Measurements from ENCODE around the gene MGST2.

Gene MGST2

GRCh38 chr4:139660568-139661043 is 5.0 kb upstream of the MGST2 start:
- DNase-seq (ENCODE audit: low spot score): no peak
- POLR2A ChIA-PET (ENCODE audit: low non-redundant PET): no interaction called here
- H3K27ac ChIP-seq: no peak overlapping the region
- CTCF ChIA-PET: no interaction called here
- no peak for TF ChIP-seq CTCF (conservative IDR thresholded peaks at IDR 0.05; ENCODE audit: low read depth)

DNA sequence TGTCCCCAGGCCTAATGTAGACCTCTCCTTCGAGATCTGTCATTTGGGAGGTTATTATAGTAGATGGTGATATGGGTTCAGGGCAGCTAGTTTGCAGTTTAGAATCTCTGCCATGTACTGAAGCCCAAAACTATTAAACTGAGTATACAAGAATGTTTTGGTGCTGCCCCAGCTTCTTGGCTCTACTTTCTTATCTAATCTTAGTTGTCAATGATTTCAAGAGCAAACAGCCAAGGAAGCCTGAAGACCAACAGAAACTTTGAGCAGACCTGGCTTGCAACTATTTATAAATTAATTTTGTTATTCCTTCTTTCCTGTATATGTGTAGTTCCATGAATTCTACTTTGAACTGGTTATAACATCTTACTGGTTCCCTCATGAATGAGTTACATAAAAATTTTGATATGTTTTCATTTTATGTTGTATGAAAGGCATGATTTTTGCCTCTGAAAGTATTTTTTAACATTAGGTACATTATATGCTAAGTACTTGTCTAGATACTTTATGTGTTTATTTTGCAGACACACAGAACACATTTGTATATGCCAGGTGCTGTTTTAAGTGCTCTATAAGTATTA is 2.0 kb upstream of the MGST2 start:
- TF ChIP-seq CTCF (conservative IDR thresholded peaks at IDR 0.05; ENCODE audit: low read depth): no peak
- DNase-seq (ENCODE audit: low spot score): no peak
- ChIA-PET CTCF (no interaction called here), POLR2A (ENCODE audit: low non-redundant PET) (no interaction called here)
- H3K27ac ChIP-seq: no peak overlapping the region

- POLR2A ChIA-PET (ENCODE audit: low non-redundant PET): no interaction called here
- CTCF ChIA-PET: no interaction called here
- peak overlapping the region; percentile 96 for H3K27ac ChIP-seq
- no peak for TF ChIP-seq CTCF (conservative IDR thresholded peaks at IDR 0.05; ENCODE audit: low read depth)
- DNase-seq (ENCODE audit: low spot score): no peak
Observed at GRCh38 chr4:139664442-139664841, 1.2 kb upstream of the MGST2 start.

GRCh38 chr4:139665079-139665689 is 435 bp upstream of the MGST2 start:
- peak overlapping the region; percentile 96 for H3K27ac ChIP-seq
- CTCF ChIA-PET: no interaction called here
- POLR2A ChIA-PET (ENCODE audit: low non-redundant PET): no interaction called here
- no peak for TF ChIP-seq CTCF (conservative IDR thresholded peaks at IDR 0.05; ENCODE audit: low read depth)
- DNase-seq (ENCODE audit: low spot score): no peak

DNA sequence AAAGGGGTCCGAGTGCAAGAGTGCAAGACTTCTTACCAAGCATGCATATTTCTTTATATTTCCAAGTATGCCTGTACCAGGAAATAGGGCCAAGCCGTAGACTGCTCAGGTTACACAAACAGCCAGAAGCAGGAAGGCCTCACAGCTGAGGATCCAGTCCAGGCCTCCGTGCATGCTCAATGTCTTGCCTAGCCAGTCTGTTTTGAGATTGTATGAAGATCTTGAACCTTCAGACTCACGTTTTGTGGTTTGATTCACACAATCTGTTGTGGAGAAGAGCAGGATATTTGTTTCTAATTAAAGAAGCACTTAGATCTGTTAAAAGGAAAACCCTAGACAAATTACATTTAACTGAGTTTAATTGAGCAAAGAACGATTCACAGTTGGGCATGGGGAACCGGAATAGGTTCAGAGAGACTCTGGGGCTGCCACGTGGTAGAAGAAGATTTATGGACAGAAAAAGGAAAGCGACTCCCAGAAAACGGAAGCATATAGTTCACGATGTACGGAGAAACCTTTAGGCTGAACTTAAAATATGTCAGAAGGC is 1.2 kb downstream of the MGST2 start:
- peak overlapping the region; percentile 96 for H3K27ac ChIP-seq
- ChIA-PET POLR2A (ENCODE audit: low non-redundant PET) (no interaction called here), CTCF (interaction anchor here (0.6 kb wide), 1 partner anchor 728 kb away, joined by 4 read pairs; no protein-coding TSS in a partner anchor)
- no peak for TF ChIP-seq CTCF (conservative IDR thresholded peaks at IDR 0.05; ENCODE audit: low read depth)
- peak; percentile 50 for DNase-seq (ENCODE audit: low spot score)

DNA sequence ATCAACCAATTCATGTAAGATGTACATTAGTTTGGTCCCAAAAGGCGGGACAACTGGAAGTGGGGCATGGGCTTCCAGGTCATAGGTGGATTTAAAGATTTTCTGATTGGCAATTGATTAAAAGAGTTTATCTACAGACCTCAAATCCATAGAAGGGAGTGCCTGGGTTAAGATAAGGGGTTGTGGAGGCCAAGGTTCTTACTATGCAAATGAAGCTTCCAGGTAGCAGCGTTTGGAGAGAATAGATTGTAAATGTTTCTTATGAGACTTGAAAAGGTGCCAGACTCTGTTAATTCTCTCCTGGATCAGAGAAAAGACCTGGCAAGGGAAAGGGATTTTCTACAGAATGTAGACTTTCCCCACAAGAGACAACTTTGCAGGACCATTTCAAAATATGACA is 2.4 kb downstream of the MGST2 start:
- no peak for TF ChIP-seq CTCF (conservative IDR thresholded peaks at IDR 0.05; ENCODE audit: low read depth)
- POLR2A ChIA-PET (ENCODE audit: low non-redundant PET): no interaction called here
- no peak for DNase-seq (ENCODE audit: low spot score)
- CTCF ChIA-PET: no interaction called here
- no peak overlapping the region for H3K27ac ChIP-seq
